HL-60 (cell line): Measurements from ENCODE around the gene IL18R1.

Source experiments
- DNase-seq, 2 experiments: peaks; one replicate each; pipeline ENCODE4 v3.0.0-alpha.2; 2010 to 2020; ENCODE audit warnings: low read depth in 1 of 2, low spot score in 1 of 2
- H3K27ac ChIP-seq: fragments of 250-450 bp; sonication (Bioruptor Pico); replicated peaks from 2 replicates; pipeline ENCODE4 v1.5.1; 2020; ENCODE audit warnings: mild to moderate bottlenecking, moderate library complexity
- H3K27me3 ChIP-seq: fragments of 250-450 bp; sonication (Bioruptor Pico); 2 replicates; pipeline ENCODE4 v1.5.1; 2021; ENCODE audit warnings: mild to moderate bottlenecking, moderate library complexity; ENCODE audit not compliant: insufficient read depth, poor library complexity, severe bottlenecking
- H3K4me3 ChIP-seq: replicated peaks from 2 replicates; pipeline ENCODE4 v1.5.1; 2011; ENCODE audit warnings: mild to moderate bottlenecking, control low read depth, low read length; ENCODE audit not compliant: insufficient read depth
- GABPA ChIP-seq: IDR thresholded peaks from 2 replicates; pipeline ENCODE4 v1.6.1; 2012; ENCODE audit warnings: low read depth
- POLR2AphosphoS5 ChIP-seq: IDR thresholded peaks from 2 replicates; pipeline ENCODE4 v1.6.1; 2012; ENCODE audit warnings: low read depth
- REST ChIP-seq: IDR thresholded peaks from 2 replicates; pipeline ENCODE4 v1.6.1; 2012; ENCODE audit warnings: low read depth; ENCODE audit not compliant: insufficient replicate concordance
- SPI1 ChIP-seq: IDR thresholded peaks from 2 replicates; pipeline ENCODE4 v1.6.1; 2012; ENCODE audit warnings: low read depth, mild to moderate bottlenecking, borderline replicate concordance
- TF ChIP-seq, protein P1 (sequence below): IDR thresholded peaks from one replicate; pipeline ENCODE4 v1.5.1; 2011; ENCODE audit warnings: low read length, control low read depth, inconsistent platforms; ENCODE audit not compliant: insufficient read depth

IL18R1 gene

GRCh38 chr2:102361632-102362241 is 6.1 kb downstream of the IL18R1 start:
- H3K27ac ChIP-seq: no peak overlapping the region
- no peak for DNase-seq

GRCh38 chr2:102365763-102366162 is 10.2 kb downstream of the IL18R1 start:
- no peaks in the 10 kb centered on the region for H3K27me3 ChIP-seq
- TF ChIP-seq GABPA (no peak), POLR2AphosphoS5 (no peak), SPI1 (no peak), REST (no peak)
- TF ChIP-seq, protein P1, sequence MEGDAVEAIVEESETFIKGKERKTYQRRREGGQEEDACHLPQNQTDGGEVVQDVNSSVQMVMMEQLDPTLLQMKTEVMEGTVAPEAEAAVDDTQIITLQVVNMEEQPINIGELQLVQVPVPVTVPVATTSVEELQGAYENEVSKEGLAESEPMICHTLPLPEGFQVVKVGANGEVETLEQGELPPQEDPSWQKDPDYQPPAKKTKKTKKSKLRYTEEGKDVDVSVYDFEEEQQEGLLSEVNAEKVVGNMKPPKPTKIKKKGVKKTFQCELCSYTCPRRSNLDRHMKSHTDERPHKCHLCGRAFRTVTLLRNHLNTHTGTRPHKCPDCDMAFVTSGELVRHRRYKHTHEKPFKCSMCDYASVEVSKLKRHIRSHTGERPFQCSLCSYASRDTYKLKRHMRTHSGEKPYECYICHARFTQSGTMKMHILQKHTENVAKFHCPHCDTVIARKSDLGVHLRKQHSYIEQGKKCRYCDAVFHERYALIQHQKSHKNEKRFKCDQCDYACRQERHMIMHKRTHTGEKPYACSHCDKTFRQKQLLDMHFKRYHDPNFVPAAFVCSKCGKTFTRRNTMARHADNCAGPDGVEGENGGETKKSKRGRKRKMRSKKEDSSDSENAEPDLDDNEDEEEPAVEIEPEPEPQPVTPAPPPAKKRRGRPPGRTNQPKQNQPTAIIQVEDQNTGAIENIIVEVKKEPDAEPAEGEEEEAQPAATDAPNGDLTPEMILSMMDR: no peak
- no peak for DNase-seq
- H3K27ac ChIP-seq: no peak overlapping the region
- H3K4me3 ChIP-seq: no peak overlapping the region

More at GRCh38 chr2:102361632-102362241, 6.1 kb downstream of the IL18R1 start:
- TF ChIP-seq GABPA (no peak), REST (no peak), SPI1 (no peak), POLR2AphosphoS5 (no peak)
- TF ChIP-seq, protein P1: no peak
- no peak overlapping the region for H3K4me3 ChIP-seq
- no peaks in the 10 kb centered on the region for H3K27me3 ChIP-seq

DNA sequence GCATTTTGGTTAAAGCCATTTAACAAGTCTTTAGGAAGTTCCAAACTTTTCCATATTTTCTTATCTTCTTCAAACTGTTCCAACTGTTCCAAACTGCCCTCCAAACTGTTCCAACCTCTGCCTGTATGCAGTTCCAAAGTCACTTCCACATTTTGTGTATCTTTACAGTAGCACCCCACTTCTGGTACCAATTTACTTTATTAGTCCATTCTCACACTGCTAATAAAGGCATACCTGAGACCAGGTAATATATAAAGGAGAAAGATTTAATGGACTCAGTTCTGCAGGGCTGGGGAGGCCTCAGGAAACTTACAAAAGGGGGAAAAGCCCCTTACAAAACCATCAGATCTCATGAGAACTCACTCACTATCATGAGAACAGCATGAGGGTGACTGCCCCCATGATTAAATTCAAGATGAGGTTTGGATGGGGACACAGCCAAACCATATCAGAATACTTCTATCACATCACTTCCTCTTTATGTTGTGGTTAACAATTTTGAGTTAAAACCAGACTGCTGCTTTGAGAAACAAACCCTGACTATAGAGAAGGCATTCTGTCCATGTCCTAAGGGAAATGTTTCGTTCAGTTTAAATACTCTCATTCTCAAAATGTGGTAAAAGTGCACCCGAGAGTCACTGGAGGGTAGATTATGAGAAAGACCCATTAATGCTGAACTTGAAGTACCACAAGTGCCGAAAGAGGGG is 11.0 kb downstream of the IL18R1 start:
- TF ChIP-seq REST (no peak), POLR2AphosphoS5 (no peak), SPI1 (peak; percentile 94), GABPA (no peak)
- TF ChIP-seq, protein P1: no peak
- Histone ChIP-seq H3K4me3 (no peak overlapping the region), H3K27me3 (no peaks in the 10 kb centered on the region), H3K27ac (no peak overlapping the region)
- no peak for DNase-seq
